Measurements from ENCODE around the gene MAPRE2. TPM values are rescaled to one million over a fixed set of nuclear protein-coding genes. Genes with fewer than 3 reads are reported as not detected.

MAPRE2 gene
- total RNA-seq, 1 donor from 2014 or later: 22.4 TPM

- Histone ChIP-seq H3K4me3 (no peak overlapping the region), H3K9me3 (no peaks in the 10 kb centered on the region)
- no peak for TF ChIP-seq CTCF (IDR thresholded peaks at IDR 0.05)
Observed at GRCh38 chr18:35089891-35090550, 48.8 kb downstream of the MAPRE2 start.

GRCh38 chr18:35091841-35092240, 50.6 kb downstream of the MAPRE2 start:
- no peak overlapping the region for H3K4me3 ChIP-seq
- intact Hi-C loops (cut with DNase I): no loop called here
- no peaks in the 10 kb centered on the region for H3K27me3 ChIP-seq
- H3K27ac ChIP-seq: no peak overlapping the region
- H3K4me1 ChIP-seq: peaks cover 0 to 20% of the 10 kb centered on the region in 2 donors
- no peak for DNase-seq (ENCODE audit: low spot score in 2 of 2)
- H3K9me3 ChIP-seq: no peaks in the 10 kb centered on the region
- H3K36me3 ChIP-seq: no peaks in the 10 kb centered on the region
- TF ChIP-seq CTCF (IDR thresholded peaks at IDR 0.05): no peak

More at GRCh38 chr18:35089891-35090550, 48.8 kb downstream of the MAPRE2 start:
- no peak for DNase-seq (ENCODE audit: low spot score in 2 of 2)
- intact Hi-C loops (cut with DNase I): no loop called here
- Histone ChIP-seq H3K36me3 (no peaks in the 10 kb centered on the region), H3K27ac (no peak overlapping the region), H3K4me1 (peaks cover 0 to 26% of the 10 kb centered on the region in 2 donors), H3K27me3 (no peaks in the 10 kb centered on the region)

- Histone ChIP-seq H3K27ac (peak overlapping the region; percentile 4 to 26), H3K9me3 (no peaks in the 10 kb centered on the region), H3K4me1 (peaks cover 0 to 12% of the 10 kb centered on the region in 2 donors), H3K36me3 (peaks cover 0 to 4% of the 10 kb centered on the region in 2 donors), H3K4me3 (no peak overlapping the region), H3K27me3 (no peaks in the 10 kb centered on the region)
- no peak for TF ChIP-seq CTCF (IDR thresholded peaks at IDR 0.05)
- intact Hi-C loops (cut with DNase I): no loop called here
- DNase-seq (ENCODE audit: low spot score in 2 of 2): no peak
Observed at GRCh38 chr18:35095983-35096676, 54.9 kb downstream of the MAPRE2 start.

- Histone ChIP-seq H3K4me3 (no peak overlapping the region), H3K27ac (no peak overlapping the region), H3K27me3 (no peaks in the 10 kb centered on the region), H3K36me3 (peaks cover 0 to 4% of the 10 kb centered on the region in 2 donors), H3K9me3 (no peaks in the 10 kb centered on the region), H3K4me1 (peaks cover 0 to 12% of the 10 kb centered on the region in 2 donors)
- no peak for DNase-seq (ENCODE audit: low spot score in 2 of 2)
- no peak for TF ChIP-seq CTCF (IDR thresholded peaks at IDR 0.05)
- intact Hi-C loops (cut with DNase I): no loop called here
Observed at GRCh38 chr18:35096677-35097011, 55.4 kb downstream of the MAPRE2 start.

GRCh38 chr18:35097195-35097594, 56.0 kb downstream of the MAPRE2 start:
- Histone ChIP-seq H3K4me3 (no peak overlapping the region), H3K36me3 (peaks cover 0 to 4% of the 10 kb centered on the region in 2 donors), H3K27ac (no peak overlapping the region), H3K9me3 (no peaks in the 10 kb centered on the region), H3K4me1 (peaks cover 0 to 16% of the 10 kb centered on the region in 2 donors), H3K27me3 (no peaks in the 10 kb centered on the region)
- no peak for DNase-seq (ENCODE audit: low spot score in 2 of 2)
- intact Hi-C loops (cut with DNase I): no loop called here
- TF ChIP-seq CTCF (IDR thresholded peaks at IDR 0.05): no peak
